ENCODE results near the gene PLEKHA4. TPM values are rescaled to one million over a fixed set of nuclear protein-coding genes. Genes with fewer than 3 reads are reported as not detected.

Gene PLEKHA4
- total RNA-seq, 4 donors from 2014 or later = 2.8 to 5.1 (median 5.0) TPM

GRCh38 chr19:48802623-48803022 is 65.8 kb downstream of the PLEKHA4 start:
- H3K27ac ChIP-seq = no peak overlapping the region
- peaks cover 8% of the 10 kb centered on the region for H3K4me1 ChIP-seq
- H3K9me3 ChIP-seq = no peaks in the 10 kb centered on the region
- H3K36me3 ChIP-seq = peaks cover 19% of the 10 kb centered on the region
- no peak overlapping the region for H3K4me3 ChIP-seq
- no peak for DNase-seq (ENCODE audit: low spot score in 2 of 2)
- WGBS = 92% methylated on average over 2 of the region's 2 CpGs
- TF ChIP-seq POLR2AphosphoS5 (IDR thresholded peaks at IDR 0.05) = no peak
- no peak for TF ChIP-seq POLR2A (IDR thresholded peaks at IDR 0.05)
- TF ChIP-seq EP300 (IDR thresholded peaks at IDR 0.05) = no peak
- TF ChIP-seq, protein P1, sequence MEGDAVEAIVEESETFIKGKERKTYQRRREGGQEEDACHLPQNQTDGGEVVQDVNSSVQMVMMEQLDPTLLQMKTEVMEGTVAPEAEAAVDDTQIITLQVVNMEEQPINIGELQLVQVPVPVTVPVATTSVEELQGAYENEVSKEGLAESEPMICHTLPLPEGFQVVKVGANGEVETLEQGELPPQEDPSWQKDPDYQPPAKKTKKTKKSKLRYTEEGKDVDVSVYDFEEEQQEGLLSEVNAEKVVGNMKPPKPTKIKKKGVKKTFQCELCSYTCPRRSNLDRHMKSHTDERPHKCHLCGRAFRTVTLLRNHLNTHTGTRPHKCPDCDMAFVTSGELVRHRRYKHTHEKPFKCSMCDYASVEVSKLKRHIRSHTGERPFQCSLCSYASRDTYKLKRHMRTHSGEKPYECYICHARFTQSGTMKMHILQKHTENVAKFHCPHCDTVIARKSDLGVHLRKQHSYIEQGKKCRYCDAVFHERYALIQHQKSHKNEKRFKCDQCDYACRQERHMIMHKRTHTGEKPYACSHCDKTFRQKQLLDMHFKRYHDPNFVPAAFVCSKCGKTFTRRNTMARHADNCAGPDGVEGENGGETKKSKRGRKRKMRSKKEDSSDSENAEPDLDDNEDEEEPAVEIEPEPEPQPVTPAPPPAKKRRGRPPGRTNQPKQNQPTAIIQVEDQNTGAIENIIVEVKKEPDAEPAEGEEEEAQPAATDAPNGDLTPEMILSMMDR (IDR thresholded peaks at IDR 0.05) = no peak
- no peaks in the 10 kb centered on the region for H3K27me3 ChIP-seq

DNA sequence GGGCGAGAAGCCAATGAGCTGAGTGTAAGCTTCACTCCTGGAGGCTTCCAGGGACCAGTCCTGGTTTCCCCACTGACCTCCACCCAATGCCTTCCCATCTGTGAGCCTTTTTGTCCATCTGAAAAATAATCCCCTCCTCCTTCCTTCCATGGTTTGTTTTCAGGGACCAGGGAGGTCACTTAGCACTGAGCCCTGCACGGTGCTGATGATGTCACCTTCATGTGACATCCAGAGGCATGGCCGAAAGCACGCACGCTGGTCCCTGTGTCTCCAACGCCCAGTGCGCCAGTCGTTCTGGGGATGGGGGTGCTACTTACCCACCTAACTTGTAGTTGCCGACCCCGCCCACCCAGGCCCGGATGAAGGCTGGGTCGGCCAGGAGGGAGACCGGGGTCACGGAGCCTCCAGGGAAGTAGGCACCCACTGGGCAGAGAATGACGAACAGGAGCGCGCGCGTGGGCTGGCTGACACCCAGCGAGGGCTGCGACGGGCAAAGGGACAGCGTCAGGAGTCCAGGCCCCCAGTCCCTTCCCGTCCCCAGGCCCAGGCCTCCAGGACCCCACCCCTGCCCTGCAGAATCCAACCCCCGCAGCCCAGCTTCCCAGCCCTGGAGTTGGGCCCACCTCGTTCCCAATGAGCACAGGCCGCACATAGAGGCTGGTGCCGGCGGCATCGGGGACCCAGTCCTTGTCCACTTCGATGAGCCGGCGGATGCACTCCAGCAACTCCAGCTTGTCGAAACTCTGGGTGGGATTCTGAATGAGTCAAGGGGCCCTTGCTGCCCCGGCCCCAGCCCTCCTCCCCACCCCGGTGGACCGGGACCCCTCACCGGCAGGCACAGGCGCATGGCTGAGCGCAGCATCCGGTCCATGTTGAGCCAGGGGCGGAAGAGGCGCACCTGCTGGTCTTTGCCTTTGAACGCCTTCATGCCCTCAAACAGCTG is 68.8 kb downstream of the PLEKHA4 start:
- DNase-seq (ENCODE audit: low spot score in 2 of 2) = no peak
- H3K27ac ChIP-seq = no peak overlapping the region
- H3K27me3 ChIP-seq = no peaks in the 10 kb centered on the region
- H3K4me3 ChIP-seq = no peak overlapping the region
- TF ChIP-seq, protein P1 (IDR thresholded peaks at IDR 0.05) = no peak
- TF ChIP-seq POLR2AphosphoS5 (IDR thresholded peaks at IDR 0.05) (no peak), EP300 (IDR thresholded peaks at IDR 0.05) (no peak), POLR2A (IDR thresholded peaks at IDR 0.05) (no peak)
- peaks cover 15% of the 10 kb centered on the region for H3K4me1 ChIP-seq
- H3K36me3 ChIP-seq = peaks cover 18% of the 10 kb centered on the region
- 92% methylated on average over 29 of the region's 44 CpGs for WGBS
- no peaks in the 10 kb centered on the region for H3K9me3 ChIP-seq

- Histone ChIP-seq H3K4me3 (no peak overlapping the region), H3K27ac (no peak overlapping the region), H3K36me3 (peaks cover 18% of the 10 kb centered on the region), H3K4me1 (peaks cover 15% of the 10 kb centered on the region), H3K9me3 (no peaks in the 10 kb centered on the region), H3K27me3 (no peaks in the 10 kb centered on the region)
- WGBS = no CpG with 5 or more reads among the region's 6 CpGs
- DNase-seq (ENCODE audit: low spot score in 2 of 2) = no peak
- TF ChIP-seq EP300 (IDR thresholded peaks at IDR 0.05) = no peak
- no peak for TF ChIP-seq POLR2AphosphoS5 (IDR thresholded peaks at IDR 0.05)
- TF ChIP-seq, protein P1 (IDR thresholded peaks at IDR 0.05) = no peak
- TF ChIP-seq POLR2A (IDR thresholded peaks at IDR 0.05) = no peak
These were observed 69.5 kb downstream of the PLEKHA4 start for GRCh38 chr19:48798937-48799336.

- no peak overlapping the region for H3K4me3 ChIP-seq
- H3K36me3 ChIP-seq = peaks cover 9% of the 10 kb centered on the region
- no peaks in the 10 kb centered on the region for H3K27me3 ChIP-seq
- peaks cover 15% of the 10 kb centered on the region for H3K4me1 ChIP-seq
- 82% methylated on average over 7 of the region's 7 CpGs for WGBS
- no peaks in the 10 kb centered on the region for H3K9me3 ChIP-seq
- H3K27ac ChIP-seq = no peak overlapping the region
- TF ChIP-seq, protein P1 (IDR thresholded peaks at IDR 0.05) = no peak
- TF ChIP-seq POLR2AphosphoS5 (IDR thresholded peaks at IDR 0.05) = no peak
- TF ChIP-seq POLR2A (IDR thresholded peaks at IDR 0.05) = no peak
- no peak for TF ChIP-seq EP300 (IDR thresholded peaks at IDR 0.05)
- DNase-seq (ENCODE audit: low spot score in 2 of 2) = no peak
These were observed 71.3 kb downstream of the PLEKHA4 start for GRCh38 chr19:48797103-48797502.

DNA sequence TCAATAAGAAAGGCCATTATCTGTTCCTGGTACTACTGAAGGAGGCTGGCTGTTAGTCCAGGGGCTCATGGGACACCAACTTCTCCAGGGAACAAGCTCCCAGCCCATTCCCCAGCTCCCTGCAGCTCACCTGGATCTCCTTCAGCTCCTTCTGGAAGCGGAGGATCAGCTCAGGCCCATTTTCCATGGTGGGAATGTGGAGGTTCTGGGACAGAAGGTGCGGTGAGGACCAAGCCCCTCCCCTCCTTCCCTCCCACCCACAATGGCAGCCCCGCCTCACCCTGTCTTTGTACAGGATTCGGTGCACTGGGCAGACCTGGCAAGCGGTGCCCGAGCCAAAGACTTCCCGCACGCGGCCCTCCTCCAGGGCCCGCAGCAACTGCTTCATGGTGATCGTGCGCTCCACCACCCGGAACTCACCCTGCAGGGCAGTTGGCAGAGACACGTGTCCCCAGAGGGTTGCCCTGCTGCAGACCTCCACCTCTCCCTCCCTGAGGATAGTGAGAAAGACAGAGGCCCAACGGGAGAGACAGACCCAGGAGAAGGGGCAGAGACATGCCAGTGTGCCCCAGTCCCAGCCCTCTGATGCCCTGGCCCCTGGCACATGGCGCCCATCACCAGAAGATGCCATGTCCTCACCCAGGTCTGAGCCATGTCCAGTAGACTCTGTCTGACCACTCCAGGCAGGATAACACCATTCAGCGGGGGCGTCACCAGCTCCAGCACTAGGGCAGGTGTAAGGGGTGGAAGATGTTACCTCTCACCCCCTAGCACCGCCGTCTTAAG is 71.9 kb downstream of the PLEKHA4 start:
- H3K9me3 ChIP-seq = no peaks in the 10 kb centered on the region
- DNase-seq (ENCODE audit: low spot score in 2 of 2) = no peak
- peaks cover 15% of the 10 kb centered on the region for H3K4me1 ChIP-seq
- peaks cover 9% of the 10 kb centered on the region for H3K36me3 ChIP-seq
- H3K27me3 ChIP-seq = no peaks in the 10 kb centered on the region
- 85% methylated on average over 17 of the region's 20 CpGs for WGBS
- peak overlapping the region; percentile 77 for H3K27ac ChIP-seq
- H3K4me3 ChIP-seq = no peak overlapping the region
- TF ChIP-seq POLR2AphosphoS5 (IDR thresholded peaks at IDR 0.05) (no peak), POLR2A (IDR thresholded peaks at IDR 0.05) (no peak), EP300 (IDR thresholded peaks at IDR 0.05) (no peak)
- TF ChIP-seq, protein P1 (IDR thresholded peaks at IDR 0.05) = no peak

Data from suprapubic skin (tissue), 4 donors.